NCI-H510A treated with DMSO at 0.1 percent for 48 hours (cell line): Measurements from ENCODE around the gene KCNQ1.

Experiments
- DNase-seq: peaks from one replicate; lab custom pipeline; 2025; lab: John Stamatoyannopoulos, UW

Gene KCNQ1

GRCh38 chr11:2797121-2797711, 352.4 kb downstream of the KCNQ1 start:
- no peak for DNase-seq

GRCh38 chr11:2797741-2798361, 353.0 kb downstream of the KCNQ1 start:
- no peak for DNase-seq

- DNase-seq: no peak
Observed at GRCh38 chr11:2798951-2799761, 354.3 kb downstream of the KCNQ1 start.

DNA sequence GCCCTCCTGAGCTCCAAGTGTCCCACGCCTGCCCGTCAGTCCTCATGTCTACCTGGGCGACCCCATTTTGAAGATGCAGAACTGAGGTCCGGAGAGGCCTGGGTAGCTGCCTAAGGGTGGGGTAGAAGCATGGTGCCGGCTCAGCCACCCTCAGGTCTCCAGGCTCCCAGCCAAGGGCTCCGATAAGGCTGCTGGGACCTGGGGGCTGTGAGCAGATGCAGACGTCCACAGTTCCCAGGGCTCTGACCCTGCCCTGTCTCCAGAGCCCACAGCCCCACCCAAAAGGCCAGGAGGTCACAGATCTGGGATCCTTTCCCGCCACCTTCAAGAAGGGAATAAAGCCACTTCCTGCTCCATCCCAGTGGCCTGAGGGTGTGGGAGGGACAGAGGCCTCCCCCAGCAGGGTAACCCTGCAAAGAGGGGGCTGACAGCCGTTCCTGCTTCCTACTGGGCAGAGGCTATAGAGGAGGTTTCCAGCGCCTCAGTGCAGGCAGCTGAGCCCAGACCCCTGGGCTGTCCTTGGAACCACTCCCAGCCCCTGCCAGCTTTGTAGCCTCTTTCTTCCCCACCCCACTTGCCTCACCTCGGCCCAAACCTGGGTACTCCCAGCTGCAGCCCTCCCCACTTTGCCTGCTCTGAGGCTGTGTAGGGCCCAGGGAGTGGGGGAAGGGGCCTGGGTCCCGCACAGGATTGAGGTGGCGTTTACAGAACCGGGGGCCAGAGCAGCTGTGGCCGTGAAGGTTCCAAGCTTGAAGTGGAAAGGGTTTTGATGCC, 355.3 kb downstream of the KCNQ1 start:
- DNase-seq: no peak

- DNase-seq: no peak
Observed at GRCh38 chr11:2800655-2801531, 356.1 kb downstream of the KCNQ1 start.

GRCh38 chr11:2801711-2802388, 357.0 kb downstream of the KCNQ1 start:
- DNase-seq: no peak

GRCh38 chr11:2802389-2803185, 357.8 kb downstream of the KCNQ1 start:
- no peak for DNase-seq

- DNase-seq: no peak
Observed at GRCh38 chr11:2803186-2804091, 358.6 kb downstream of the KCNQ1 start.

GRCh38 chr11:2804189-2804588, 359.4 kb downstream of the KCNQ1 start:
- DNase-seq: no peak

GRCh38 chr11:2804701-2805387, 360.0 kb downstream of the KCNQ1 start:
- no peak for DNase-seq

GRCh38 chr11:2805388-2806056, 360.7 kb downstream of the KCNQ1 start:
- DNase-seq: no peak

- no peak for DNase-seq
Observed at GRCh38 chr11:2806351-2807024, 361.7 kb downstream of the KCNQ1 start.

- DNase-seq: no peak
Observed at GRCh38 chr11:2807025-2807681, 362.3 kb downstream of the KCNQ1 start.

- DNase-seq: no peak
Observed at GRCh38 chr11:2807801-2808241, 363.0 kb downstream of the KCNQ1 start.

GRCh38 chr11:2808850-2809846, 364.3 kb downstream of the KCNQ1 start:
- DNase-seq: no peak
